Osteoblast (primary cell): ENCODE measurements around the gene TAAR5. TPM values are rescaled to one million over a fixed set of nuclear protein-coding genes. Genes with fewer than 3 reads are reported as not detected.

Experiments
- DNase-seq: peaks from one replicate; pipeline ENCODE4 v3.0.0; 2011; ENCODE audit warnings: low spot score, mixed read lengths; ENCODE audit not compliant: insufficient read length; ENCODE audit errors: missing footprints
- H2AFZ ChIP-seq: 2 replicates; pipeline ENCODE4 v1.6.0; 2011; ENCODE audit warnings: mild to moderate bottlenecking, low read length
- H3K27ac ChIP-seq: 2 replicates; pipeline ENCODE4 v1.5.1; 2011; ENCODE audit warnings: mild to moderate bottlenecking, low read depth, low read length, moderate library complexity
- H3K27me3 ChIP-seq: 2 replicates; pipeline ENCODE4 v1.6.0; 2012; ENCODE audit warnings: mild to moderate bottlenecking, control low read depth, inconsistent platforms, low read length, moderate library complexity; ENCODE audit not compliant: insufficient read depth
- H3K36me3 ChIP-seq: 2 replicates; pipeline ENCODE4 v1.5.1; 2011; ENCODE audit warnings: mild to moderate bottlenecking, low read length, control low read depth, moderate library complexity; ENCODE audit not compliant: insufficient read depth
- H3K4me1 ChIP-seq: 2 replicates; pipeline ENCODE4 v1.5.1; 2011; ENCODE audit warnings: mild to moderate bottlenecking, low read length, control low read depth, moderate library complexity; ENCODE audit not compliant: insufficient read depth
- H3K4me2 ChIP-seq: 2 replicates; pipeline ENCODE4 v1.6.0; 2011; ENCODE audit warnings: mild to moderate bottlenecking, low read length; ENCODE audit not compliant: insufficient read depth
- H3K4me3 ChIP-seq: fragments of 200-600 bp; sonication (generic); 3 replicates; pipeline ENCODE4 v1.5.1; 2012; ENCODE audit warnings: mild to moderate bottlenecking, low read length, inconsistent platforms; ENCODE audit not compliant: insufficient read depth
- H3K79me2 ChIP-seq: 2 replicates; pipeline ENCODE4 v1.6.0; 2012; ENCODE audit warnings: mild to moderate bottlenecking, low read length, control low read depth, inconsistent platforms; ENCODE audit not compliant: insufficient read depth
- H3K9me3 ChIP-seq: 2 replicates; pipeline ENCODE4 v1.5.1; 2011; ENCODE audit warnings: low read depth, low read length, control low read depth
- H4K20me1 ChIP-seq: 2 replicates; pipeline ENCODE4 v1.6.0; 2012; ENCODE audit warnings: mild to moderate bottlenecking, low read length, control low read depth; ENCODE audit not compliant: insufficient read depth
- total RNA-seq: library from RNA; depleted of rRNA; stranded (reverse); fragments of >200 nt; gene quantifications from 2 replicates; pipeline ENCODE4 v1.2.3, GENCODE V29; 2012
- TF ChIP-seq, protein P1 (sequence below): IDR thresholded peaks from 2 replicates; pipeline ENCODE4 v1.5.1; 2011; ENCODE audit warnings: mild to moderate bottlenecking, low read depth, low read length, moderate library complexity; ENCODE audit errors: extremely low read depth

The TAAR5 gene
- total RNA-seq, 1 donor = not detected

DNA sequence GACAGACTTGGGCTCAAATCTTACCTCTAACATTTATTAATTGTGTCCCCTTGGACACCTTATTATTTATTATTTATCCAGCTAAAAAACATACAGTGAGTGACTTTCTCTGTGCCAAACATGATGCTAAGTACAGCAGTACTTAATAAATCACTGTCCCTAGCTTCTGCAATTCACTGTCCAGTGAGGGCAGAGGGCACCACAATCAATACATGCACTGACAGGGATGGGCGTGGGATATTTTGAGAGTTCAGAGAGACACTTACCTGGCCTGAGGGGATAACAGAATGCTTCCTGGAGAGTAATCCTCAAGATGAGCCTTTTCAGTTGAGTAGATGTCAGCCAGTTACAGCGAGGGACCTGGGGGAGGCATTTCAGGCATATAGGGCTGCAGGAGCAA lies 43.8 kb upstream of the TAAR5 start:
- peaks cover 17% of the 10 kb centered on the region for H3K27me3 ChIP-seq
- TF ChIP-seq, protein P1, sequence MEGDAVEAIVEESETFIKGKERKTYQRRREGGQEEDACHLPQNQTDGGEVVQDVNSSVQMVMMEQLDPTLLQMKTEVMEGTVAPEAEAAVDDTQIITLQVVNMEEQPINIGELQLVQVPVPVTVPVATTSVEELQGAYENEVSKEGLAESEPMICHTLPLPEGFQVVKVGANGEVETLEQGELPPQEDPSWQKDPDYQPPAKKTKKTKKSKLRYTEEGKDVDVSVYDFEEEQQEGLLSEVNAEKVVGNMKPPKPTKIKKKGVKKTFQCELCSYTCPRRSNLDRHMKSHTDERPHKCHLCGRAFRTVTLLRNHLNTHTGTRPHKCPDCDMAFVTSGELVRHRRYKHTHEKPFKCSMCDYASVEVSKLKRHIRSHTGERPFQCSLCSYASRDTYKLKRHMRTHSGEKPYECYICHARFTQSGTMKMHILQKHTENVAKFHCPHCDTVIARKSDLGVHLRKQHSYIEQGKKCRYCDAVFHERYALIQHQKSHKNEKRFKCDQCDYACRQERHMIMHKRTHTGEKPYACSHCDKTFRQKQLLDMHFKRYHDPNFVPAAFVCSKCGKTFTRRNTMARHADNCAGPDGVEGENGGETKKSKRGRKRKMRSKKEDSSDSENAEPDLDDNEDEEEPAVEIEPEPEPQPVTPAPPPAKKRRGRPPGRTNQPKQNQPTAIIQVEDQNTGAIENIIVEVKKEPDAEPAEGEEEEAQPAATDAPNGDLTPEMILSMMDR = no peak

DNA sequence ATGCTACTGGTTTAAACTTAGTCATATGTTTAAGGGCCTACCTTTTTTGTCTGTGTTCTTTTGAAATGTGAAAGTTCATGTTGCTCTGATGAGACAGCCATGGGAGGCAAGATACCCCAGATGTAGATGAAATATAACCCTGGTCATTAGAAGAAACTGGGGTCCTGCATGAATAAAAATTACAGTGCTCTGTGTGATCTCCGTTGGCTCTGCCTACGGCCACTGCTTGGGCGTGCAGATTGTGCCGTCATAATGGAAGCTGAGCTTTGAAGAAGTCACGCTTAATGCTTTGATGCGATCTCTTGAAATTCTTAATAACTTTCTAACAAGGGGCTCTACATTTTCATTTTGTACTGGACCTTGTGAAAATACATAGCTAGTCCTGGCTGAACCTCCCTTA lies 34.6 kb upstream of the TAAR5 start, which contains the start of gene TAAR2:
TSS of gene TAAR2 (minus strand) at position 101 of the 400 bp plus-strand sequence. CDS start at position 101, 0 bp downstream.
- Histone ChIP-seq H3K4me2 (no peak within 1 kb of the TSS), H3K4me3 (no peak within 1 kb of the TSS), H2AFZ (no peak within 1 kb of the TSS), H3K4me1 (no peaks in the 10 kb centered on the region), H3K27ac (no peak within 1 kb of the TSS), H3K9me3 (no peaks in the 10 kb centered on the region), H4K20me1 (no peaks in the 10 kb centered on the region), H3K79me2 (no peaks in the 10 kb centered on the region), H3K36me3 (no peaks in the 10 kb centered on the region), H3K27me3 (peaks cover 11% of the 10 kb centered on the region)
- TF ChIP-seq, protein P1 = no peak
- DNase-seq = no peak

More for the DNA sequence above, 43.8 kb upstream of the TAAR5 start:
- Histone ChIP-seq H4K20me1 (no peaks in the 10 kb centered on the region), H3K4me1 (no peaks in the 10 kb centered on the region), H3K9me3 (no peaks in the 10 kb centered on the region), H3K36me3 (no peaks in the 10 kb centered on the region), H3K79me2 (no peaks in the 10 kb centered on the region), H2AFZ (no peak overlapping the region), H3K4me3 (no peak overlapping the region), H3K4me2 (no peak overlapping the region), H3K27ac (no peak overlapping the region)
- no peak for DNase-seq

DNA sequence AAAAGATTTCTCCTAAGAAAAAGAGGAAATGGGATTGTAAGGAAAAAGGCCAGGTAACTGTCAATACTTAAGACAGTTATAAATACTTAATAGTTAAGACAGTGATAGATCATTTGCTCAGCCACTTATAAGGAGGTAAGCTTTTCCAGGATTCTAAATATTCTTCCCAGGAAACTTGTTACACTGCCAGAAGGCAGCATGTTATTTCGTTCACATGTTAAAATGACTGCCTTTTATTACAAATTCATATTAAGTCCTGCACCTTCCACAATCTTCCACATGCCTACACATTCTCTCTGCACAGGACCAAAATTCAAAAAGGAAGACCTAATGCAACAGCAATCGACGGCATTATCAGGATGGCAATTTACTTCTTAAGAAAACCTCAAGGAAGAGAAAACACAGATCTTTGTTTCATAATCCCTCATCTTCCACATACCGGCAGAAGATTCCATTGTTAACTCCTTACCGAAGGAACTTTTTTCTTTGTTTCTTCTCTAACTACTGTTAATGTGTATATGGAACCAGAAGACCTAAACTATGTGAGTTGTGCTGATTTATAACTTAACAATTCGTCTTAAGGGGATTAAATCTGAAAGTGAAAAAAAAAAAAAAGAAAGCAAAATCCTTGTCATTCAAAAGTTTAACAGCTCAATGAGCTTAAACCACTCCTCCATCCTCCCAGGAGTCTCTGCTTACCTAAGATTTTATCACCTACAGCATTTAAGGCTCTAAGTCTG lies 33.7 kb upstream of the TAAR5 start:
- Histone ChIP-seq H4K20me1 (no peaks in the 10 kb centered on the region), H3K9me3 (no peaks in the 10 kb centered on the region), H3K4me3 (no peak overlapping the region), H3K4me1 (no peaks in the 10 kb centered on the region), H3K36me3 (no peaks in the 10 kb centered on the region), H3K27ac (no peak overlapping the region), H3K4me2 (no peak overlapping the region), H3K27me3 (peaks cover 11% of the 10 kb centered on the region), H2AFZ (no peak overlapping the region), H3K79me2 (no peaks in the 10 kb centered on the region)
- TF ChIP-seq, protein P1 = no peak
- DNase-seq = no peak

DNA sequence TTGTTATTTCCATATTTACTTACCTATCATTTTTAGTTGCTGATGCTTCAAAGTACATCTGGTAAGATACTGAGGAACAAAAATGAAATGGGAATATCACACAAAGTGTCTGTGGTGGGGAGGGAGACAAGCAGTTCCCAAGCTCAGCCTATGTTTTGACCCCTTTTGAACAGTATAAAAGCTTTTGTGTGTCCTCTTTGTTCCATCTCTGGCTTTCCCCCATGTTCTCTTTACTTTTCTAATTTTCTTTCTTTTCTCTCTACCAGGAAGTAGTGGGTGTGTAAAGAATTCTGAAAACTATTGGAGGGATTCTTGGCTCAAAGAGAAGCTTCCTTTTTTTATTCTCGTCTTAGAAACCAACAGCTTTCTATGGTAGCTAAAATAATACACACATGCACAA lies 27.1 kb upstream of the TAAR5 start:
- Histone ChIP-seq H3K4me3 (no peak overlapping the region), H4K20me1 (no peaks in the 10 kb centered on the region), H3K9me3 (no peaks in the 10 kb centered on the region), H3K4me1 (no peaks in the 10 kb centered on the region), H3K4me2 (no peak overlapping the region), H2AFZ (no peak overlapping the region), H3K27me3 (peaks cover 14% of the 10 kb centered on the region), H3K36me3 (no peaks in the 10 kb centered on the region), H3K79me2 (no peaks in the 10 kb centered on the region), H3K27ac (no peak overlapping the region)
- TF ChIP-seq, protein P1 = no peak
- DNase-seq = no peak
